G401.6 (cell line): Measurements from ENCODE around the gene FTH1.

Experiments
- FAIRE-seq: peaks from 2 replicates; lab custom pipeline; 2012; peaks lifted over from hg19 to GRCh38; lab: Jason Lieb, UNC

The FTH1 gene

DNA sequence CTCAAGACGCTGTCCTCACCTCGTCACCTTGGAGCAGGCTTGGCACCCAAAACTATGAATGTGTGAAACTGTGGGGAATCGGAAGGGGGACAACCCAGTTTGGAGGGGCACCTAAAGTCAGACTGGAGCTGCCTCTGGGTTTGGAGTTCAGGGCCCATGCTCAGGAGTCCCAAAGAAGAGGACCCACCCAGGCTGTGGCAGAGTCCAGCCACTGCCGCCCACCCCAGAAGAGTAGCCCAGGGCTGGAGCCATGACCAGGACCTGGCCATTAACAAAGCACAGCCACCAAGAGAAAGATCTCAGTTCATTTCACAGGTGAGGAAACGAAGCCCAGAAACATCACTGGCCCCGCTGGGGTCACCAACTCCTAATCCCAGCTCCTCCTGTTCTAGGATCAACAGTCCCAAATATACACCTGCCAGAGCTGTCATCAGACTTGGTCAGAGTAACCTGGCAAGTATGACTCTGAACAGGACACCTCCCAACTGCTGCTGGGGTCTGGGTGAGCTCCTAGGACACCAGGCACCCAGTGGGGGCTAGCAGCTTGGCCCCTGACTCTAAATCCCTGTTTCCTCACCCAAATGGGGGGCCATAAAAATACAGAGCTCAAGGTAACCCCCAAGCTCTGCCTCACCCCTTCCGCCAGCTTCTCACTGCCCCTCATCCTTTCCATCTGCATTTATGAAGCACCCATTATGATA is 52.8 kb downstream of the FTH1 start:
- FAIRE-seq, result no peak
